IMR-90 (cell line): ENCODE measurements around the gene CNDP1. TPM values are rescaled to one million over a fixed set of nuclear protein-coding genes. Genes with fewer than 3 reads are reported as not detected.

Source experiments
- ATAC-seq: fragments of 200-7000 bp; cut with Tn5 transposase; 2 replicates; pipeline ENCODE4 v1.9.1; 2020; ENCODE audit warnings: low read depth, mild to moderate bottlenecking, moderate library complexity
- BruUV-seq: library from RNA; stranded (reverse); fragments of 400-500 nt; replicated peaks from 2 replicates; lab custom pipeline; 2021; lab: Mats Ljungman, UMichigan
- CTCF ChIA-PET: fragments of 300-600 bp; formaldehyde crosslinking; extraction: SDS; loops from one replicate; lab custom pipeline; 2021; ENCODE audit warnings: antibody characterized with exemption; lab: Yijun Ruan, JAX
- POLR2A ChIA-PET: fragments of 300-600 bp; sonication (Branson Sonifier 250); formaldehyde crosslinking; loops from one replicate; lab custom pipeline; 2022; ENCODE audit warnings: antibody characterized with exemption; ENCODE audit not compliant: unreplicated experiment; lab: Charles Lee
- DNase-seq: peaks from one replicate; pipeline ENCODE4 v3.0.0; 2013
- H2AFZ ChIP-seq: replicated peaks from 2 replicates; pipeline ENCODE3; 2013; ENCODE audit warnings: low read length, mild to moderate bottlenecking; ENCODE audit not compliant: poor library complexity
- H2AK5ac ChIP-seq: 2 replicates; pipeline ENCODE4 v1.6.1; 2013; ENCODE audit warnings: low read depth, low read length, inconsistent platforms
- H2AK9ac ChIP-seq: replicated peaks from 2 replicates; pipeline ENCODE3; 2013; ENCODE audit warnings: mild to moderate bottlenecking, low read depth, low read length, moderate library complexity; ENCODE audit not compliant: poor library complexity
- H2BK120ac ChIP-seq: 2 replicates; pipeline ENCODE4 v1.6.1; 2013; ENCODE audit warnings: low read depth, low read length, inconsistent platforms
- H2BK15ac ChIP-seq: 3 replicates; pipeline ENCODE4 v1.6.1; 2013; ENCODE audit warnings: low read depth, low read length, inconsistent platforms
- H2BK20ac ChIP-seq: 2 replicates; pipeline ENCODE4 v1.6.1; 2013; ENCODE audit warnings: low read depth, mild to moderate bottlenecking, inconsistent platforms, low read length, moderate library complexity
- H2BK5ac ChIP-seq: 2 replicates; pipeline ENCODE4 v1.6.1; 2013; ENCODE audit warnings: mild to moderate bottlenecking, low read depth, low read length, inconsistent platforms; ENCODE audit not compliant: poor library complexity, severe bottlenecking
- H3K14ac ChIP-seq: replicated peaks from 2 replicates; pipeline ENCODE4 v1.6.1; 2013; ENCODE audit warnings: low read depth, low read length, inconsistent platforms
- H3K18ac ChIP-seq: 2 replicates; pipeline ENCODE4 v1.6.1; 2013; ENCODE audit warnings: low read depth, low read length, control low read depth
- H3K23ac ChIP-seq: 2 replicates; pipeline ENCODE4 v1.6.1; 2013; ENCODE audit warnings: low read depth, low read length, inconsistent platforms
- H3K27ac ChIP-seq: 2 replicates; pipeline ENCODE4 v1.5.1; 2013; ENCODE audit warnings: mild to moderate bottlenecking, control low read depth, low read length; ENCODE audit not compliant: insufficient read depth
- H3K27me3 ChIP-seq: 2 replicates; pipeline ENCODE4 v1.6.1; 2013; ENCODE audit warnings: low read length; ENCODE audit not compliant: control insufficient read depth, insufficient read depth
- H3K36me3 ChIP-seq: 2 replicates; pipeline ENCODE4 v1.6.1; 2013; ENCODE audit warnings: low read length, mixed read lengths; ENCODE audit not compliant: control insufficient read depth, insufficient read depth
- H3K4ac ChIP-seq: 2 replicates; pipeline ENCODE4 v1.6.1; 2013; ENCODE audit warnings: low read depth, low read length, inconsistent platforms
- H3K4me1 ChIP-seq: 2 replicates; pipeline ENCODE4 v1.6.1; 2013; ENCODE audit warnings: low read length, mixed read lengths; ENCODE audit not compliant: control insufficient read depth, insufficient read depth
- H3K4me2 ChIP-seq: 2 replicates; pipeline ENCODE4 v1.6.1; 2013; ENCODE audit warnings: low read depth, mild to moderate bottlenecking, control low read depth, low read length, moderate library complexity
- H3K4me3 ChIP-seq: 2 replicates; pipeline ENCODE4 v1.5.1; 2013; ENCODE audit warnings: low read depth, mild to moderate bottlenecking, control low read depth, low read length, moderate library complexity; ENCODE audit not compliant: insufficient read depth
- H3K56ac ChIP-seq: 2 replicates; pipeline ENCODE4 v1.6.1; 2013; ENCODE audit warnings: low read length, inconsistent platforms; ENCODE audit not compliant: insufficient read depth; ENCODE audit errors: extremely low read depth
- H3K79me1 ChIP-seq, 2 experiments: 2 replicates each; pipeline ENCODE4 v1.6.1; 2013; ENCODE audit warnings: low read length in 2 of 2, inconsistent platforms in 1 of 2, low read depth in 1 of 2
- H3K9ac ChIP-seq: 2 replicates; pipeline ENCODE4 v1.6.1; 2013; ENCODE audit warnings: low read depth, low read length, control low read depth
- H3K9me1 ChIP-seq: 2 replicates; pipeline ENCODE4 v1.6.1; 2013; ENCODE audit warnings: low read length, inconsistent platforms; ENCODE audit not compliant: insufficient read depth
- H3K9me3 ChIP-seq: 2 replicates; pipeline ENCODE4 v1.6.1; 2013; ENCODE audit warnings: low read length; ENCODE audit not compliant: control insufficient read depth, insufficient read depth
- H4K20me1 ChIP-seq: 2 replicates; pipeline ENCODE4 v1.6.1; 2013; ENCODE audit warnings: low read length, inconsistent platforms; ENCODE audit not compliant: insufficient read depth
- H4K5ac ChIP-seq: 2 replicates; pipeline ENCODE4 v1.6.1; 2013; ENCODE audit warnings: mild to moderate bottlenecking, low read depth, low read length, control low read depth
- H4K8ac ChIP-seq, 2 experiments: 2 replicates each; pipeline ENCODE4 v1.6.1; 2013; ENCODE audit warnings: low read depth in 2 of 2, low read length in 2 of 2, control low read depth in 1 of 2, inconsistent platforms in 1 of 2
- H4K91ac ChIP-seq: 2 replicates; pipeline ENCODE4 v1.6.1; 2013; ENCODE audit warnings: low read depth, low read length, inconsistent platforms; ENCODE audit not compliant: insufficient read depth
- BHLHE40 ChIP-seq: fragments of 150-350 bp; IDR thresholded peaks from 2 replicates; pipeline ENCODE4 v1.6.1; 2016; ENCODE audit warnings: mild to moderate bottlenecking, low read depth, low read length
- CEBPB ChIP-seq: IDR thresholded peaks from 2 replicates; pipeline ENCODE4 v1.6.1; 2012; ENCODE audit warnings: low read depth, low read length, improper control_type of control experiment
- CHD1 ChIP-seq: IDR thresholded peaks from 2 replicates; pipeline ENCODE4 v1.6.1; 2012; ENCODE audit warnings: low read depth, low read length, improper control_type of control experiment
- FOS ChIP-seq: fragments of 150-350 bp; IDR thresholded peaks from 2 replicates; pipeline ENCODE4 v1.6.1; 2016; ENCODE audit warnings: low read depth, low read length
- MAFK ChIP-seq: IDR thresholded peaks from 2 replicates; pipeline ENCODE4 v1.6.1; 2012; ENCODE audit warnings: low read depth, low read length, improper control_type of control experiment
- MAZ ChIP-seq: IDR thresholded peaks from 2 replicates; pipeline ENCODE4 v1.6.1; 2012; ENCODE audit warnings: low read depth, mild to moderate bottlenecking, low read length, improper control_type of control experiment, moderate library complexity, borderline replicate concordance
- MXI1 ChIP-seq: IDR thresholded peaks from 2 replicates; pipeline ENCODE4 v1.6.1; 2012; ENCODE audit warnings: low read depth, mild to moderate bottlenecking, low read length, moderate library complexity, borderline replicate concordance
- NFE2L2 ChIP-seq: fragments of 150-350 bp; IDR thresholded peaks from 2 replicates; pipeline ENCODE4 v1.6.1; 2016; ENCODE audit warnings: low read depth, mild to moderate bottlenecking, low read length
- POLR2A ChIP-seq: IDR thresholded peaks from 2 replicates; pipeline ENCODE4 v1.6.1; 2012; ENCODE audit warnings: mild to moderate bottlenecking, low read depth, low read length
- RAD21 ChIP-seq: IDR thresholded peaks from 2 replicates; pipeline ENCODE4 v1.6.1; 2012; ENCODE audit warnings: low read length, improper control_type of control experiment
- RCOR1 ChIP-seq: IDR thresholded peaks from 2 replicates; pipeline ENCODE4 v1.6.1; 2012; ENCODE audit warnings: mild to moderate bottlenecking, low read length, improper control_type of control experiment; ENCODE audit not compliant: insufficient replicate concordance
- RFX5 ChIP-seq: IDR thresholded peaks from 2 replicates; pipeline ENCODE4 v1.8.0; 2012; ENCODE audit warnings: low read depth, mild to moderate bottlenecking, low read length, moderate library complexity
- SMC3 ChIP-seq: fragments of 150-350 bp; IDR thresholded peaks from 2 replicates; pipeline ENCODE4 v1.6.1; 2016; ENCODE audit warnings: low read depth, mild to moderate bottlenecking, antibody characterized with exemption, low read length, moderate library complexity
- WGBS, 2 experiments: methylation state at CpG; one replicate each; pipeline versions ENCODE4 v1.1.5 to v1.1.7; 2013; ENCODE audit warnings: missing lambda C conversion rate in 2 of 2; ENCODE audit not compliant: insufficient read length in 1 of 2; ENCODE audit errors: extremely low coverage in 2 of 2; 5-methylcytosine and 5-hydroxymethylcytosine counted together
- dilution Hi-C: fragments of 300-500 bp; cut with HindIII; formaldehyde crosslinking; loops from one replicate; pipeline ENCODE4 v1.14.3; 2018; ENCODE audit warnings: low sequenced_read_pairs; ENCODE audit not compliant: unreplicated experiment
- in situ Hi-C: fragments of 300-500 bp; cut with MboI; formaldehyde crosslinking; loops from 3 replicates; pipeline ENCODE4 v1.14.3; 2019; ENCODE audit warnings: low sequenced_read_pairs, inconsistent platforms, mixed read lengths
- intact Hi-C: fragments of 100-400 bp; cut with micrococcal nuclease; formaldehyde crosslinking; loops from 2 replicates; pipeline ENCODE4 v1.10.0; 2022
- polyA plus RNA-seq, 3 experiments: library from polyadenylated mRNA; depleted of rRNA; stranded (reverse); fragments of >200 nt; gene quantifications; 2 replicates each; pipeline ENCODE4 v1.2.3, GENCODE V29; 2012; ENCODE audit warnings: low replicate concordance in 1 of 3
- total RNA-seq: library from RNA; depleted of rRNA; stranded (reverse); fragments of >200 nt; gene quantifications from 2 replicates; pipeline ENCODE4 v1.2.3, GENCODE V29; 2012
- TF ChIP-seq, protein P1 (sequence below): conservative IDR thresholded peaks from 2 replicates; pipeline ENCODE4 v1.5.1; 2012; ENCODE audit warnings: mild to moderate bottlenecking, low read depth, low read length, improper control_type of control experiment
- TF ChIP-seq, protein P2 (sequence below): fragments of 150-350 bp; IDR thresholded peaks from 2 replicates; pipeline ENCODE4 v1.6.1; 2017; ENCODE audit warnings: mild to moderate bottlenecking, antibody characterized with exemption, low read length, low read depth

CNDP1 gene
- total and polyA plus RNA-seq, 2 of the 4 experiments (the other 2 are of a cell fraction) = not detected

DNA sequence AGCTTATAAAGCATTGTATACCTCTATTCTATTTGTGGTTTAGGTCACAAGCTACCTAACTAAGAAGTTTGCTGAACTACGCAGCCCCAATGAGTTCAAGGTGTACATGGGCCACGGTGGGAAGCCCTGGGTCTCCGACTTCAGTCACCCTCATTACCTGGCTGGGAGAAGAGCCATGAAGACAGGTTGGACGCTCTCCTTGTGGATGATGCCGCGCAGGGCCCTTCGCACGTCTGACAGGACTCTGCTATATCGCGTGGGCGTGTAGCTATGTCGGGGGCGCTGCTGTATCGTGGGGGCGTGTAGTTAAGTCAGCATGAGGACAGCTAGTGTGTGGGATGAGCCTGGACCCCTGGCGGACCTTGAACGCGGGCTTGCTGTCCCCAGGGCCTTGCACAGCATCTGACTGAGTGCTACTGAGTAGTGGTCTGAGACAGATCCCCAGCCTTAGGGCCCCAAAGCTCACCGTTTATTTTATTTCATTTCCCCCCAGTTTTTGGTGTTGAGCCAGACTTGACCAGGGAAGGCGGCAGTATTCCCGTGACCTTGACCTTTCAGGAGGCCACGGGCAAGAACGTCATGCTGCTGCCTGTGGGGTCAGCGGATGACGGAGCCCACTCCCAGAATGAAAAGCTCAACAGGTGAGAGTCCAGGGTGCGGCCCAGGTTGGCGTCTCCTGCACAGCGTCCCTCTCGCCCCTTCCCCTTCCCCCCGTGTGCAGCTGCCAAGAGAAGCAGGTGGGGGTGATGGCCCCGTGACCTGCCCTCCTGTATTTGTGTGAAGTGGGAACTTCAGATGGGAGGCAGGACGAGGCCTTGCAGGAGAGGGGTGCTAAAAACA lies 15.6 kb upstream of the CNDP1 start:
- Histone ChIP-seq H2AK5ac (no peak overlapping the region), H3K9ac (no peak overlapping the region), H3K36me3 (peaks cover 49% of the 10 kb centered on the region), H3K4me2 (no peak overlapping the region), H3K4me1 (no peaks in the 10 kb centered on the region), H3K27ac (no peak overlapping the region), H2BK15ac (no peak overlapping the region), H2AFZ (no peak overlapping the region), H3K23ac (no peak overlapping the region), H3K4me3 (no peak overlapping the region), H3K56ac (no peak overlapping the region), H3K79me1 (no peaks in the 10 kb centered on the region; a peak in 1 of 4 replicates), H3K4ac (no peak overlapping the region), H4K5ac (no peak overlapping the region), H3K9me1 (no peaks in the 10 kb centered on the region), H4K8ac (no peak overlapping the region), H4K20me1 (no peaks in the 10 kb centered on the region), H3K9me3 (no peaks in the 10 kb centered on the region), H3K18ac (no peak overlapping the region), H4K91ac (no peak overlapping the region), H2BK120ac (no peak overlapping the region), H2BK20ac (no peak overlapping the region), H3K27me3 (no peaks in the 10 kb centered on the region), H2AK9ac (no peak overlapping the region), H2BK5ac (no peak overlapping the region), H3K14ac (no peak overlapping the region)
- dilution Hi-C loops = no loop called here
- 96% methylated on average over 11 of the region's 32 CpGs; no CpG with 5 or more reads in 1 of the 2 experiments for WGBS, 2 experiments
- ATAC-seq (no peak), DNase-seq (no peak)
- BruUV-seq = no TSS peak
- intact Hi-C loops = no loop called here
- CTCF ChIA-PET = no interaction called here
- in situ Hi-C loops = no loop called here
- POLR2A ChIA-PET = no interaction called here
- TF ChIP-seq RFX5 = no peak
- TF ChIP-seq, protein P1, sequence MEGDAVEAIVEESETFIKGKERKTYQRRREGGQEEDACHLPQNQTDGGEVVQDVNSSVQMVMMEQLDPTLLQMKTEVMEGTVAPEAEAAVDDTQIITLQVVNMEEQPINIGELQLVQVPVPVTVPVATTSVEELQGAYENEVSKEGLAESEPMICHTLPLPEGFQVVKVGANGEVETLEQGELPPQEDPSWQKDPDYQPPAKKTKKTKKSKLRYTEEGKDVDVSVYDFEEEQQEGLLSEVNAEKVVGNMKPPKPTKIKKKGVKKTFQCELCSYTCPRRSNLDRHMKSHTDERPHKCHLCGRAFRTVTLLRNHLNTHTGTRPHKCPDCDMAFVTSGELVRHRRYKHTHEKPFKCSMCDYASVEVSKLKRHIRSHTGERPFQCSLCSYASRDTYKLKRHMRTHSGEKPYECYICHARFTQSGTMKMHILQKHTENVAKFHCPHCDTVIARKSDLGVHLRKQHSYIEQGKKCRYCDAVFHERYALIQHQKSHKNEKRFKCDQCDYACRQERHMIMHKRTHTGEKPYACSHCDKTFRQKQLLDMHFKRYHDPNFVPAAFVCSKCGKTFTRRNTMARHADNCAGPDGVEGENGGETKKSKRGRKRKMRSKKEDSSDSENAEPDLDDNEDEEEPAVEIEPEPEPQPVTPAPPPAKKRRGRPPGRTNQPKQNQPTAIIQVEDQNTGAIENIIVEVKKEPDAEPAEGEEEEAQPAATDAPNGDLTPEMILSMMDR = no peak
- no peak for TF ChIP-seq FOS
- no peak for TF ChIP-seq BHLHE40
- TF ChIP-seq MAZ = no peak
- TF ChIP-seq SMC3 = no peak
- no peak for TF ChIP-seq POLR2A
- TF ChIP-seq, protein P2, sequence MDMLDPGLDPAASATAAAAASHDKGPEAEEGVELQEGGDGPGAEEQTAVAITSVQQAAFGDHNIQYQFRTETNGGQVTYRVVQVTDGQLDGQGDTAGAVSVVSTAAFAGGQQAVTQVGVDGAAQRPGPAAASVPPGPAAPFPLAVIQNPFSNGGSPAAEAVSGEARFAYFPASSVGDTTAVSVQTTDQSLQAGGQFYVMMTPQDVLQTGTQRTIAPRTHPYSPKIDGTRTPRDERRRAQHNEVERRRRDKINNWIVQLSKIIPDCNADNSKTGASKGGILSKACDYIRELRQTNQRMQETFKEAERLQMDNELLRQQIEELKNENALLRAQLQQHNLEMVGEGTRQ = no peak
- no peak for TF ChIP-seq RCOR1
- TF ChIP-seq NFE2L2 = no peak
- TF ChIP-seq CEBPB = no peak
- no peak for TF ChIP-seq MAFK
- no peak for TF ChIP-seq MXI1
- no peak for TF ChIP-seq RAD21
- no peak for TF ChIP-seq CHD1
